KG1 (cell line): Measurements from ENCODE around the gene NLRP14.

Experiments used
- DNase-seq: peaks from one replicate; lab custom pipeline; 2025; lab: John Stamatoyannopoulos, UW

NLRP14 gene

DNA sequence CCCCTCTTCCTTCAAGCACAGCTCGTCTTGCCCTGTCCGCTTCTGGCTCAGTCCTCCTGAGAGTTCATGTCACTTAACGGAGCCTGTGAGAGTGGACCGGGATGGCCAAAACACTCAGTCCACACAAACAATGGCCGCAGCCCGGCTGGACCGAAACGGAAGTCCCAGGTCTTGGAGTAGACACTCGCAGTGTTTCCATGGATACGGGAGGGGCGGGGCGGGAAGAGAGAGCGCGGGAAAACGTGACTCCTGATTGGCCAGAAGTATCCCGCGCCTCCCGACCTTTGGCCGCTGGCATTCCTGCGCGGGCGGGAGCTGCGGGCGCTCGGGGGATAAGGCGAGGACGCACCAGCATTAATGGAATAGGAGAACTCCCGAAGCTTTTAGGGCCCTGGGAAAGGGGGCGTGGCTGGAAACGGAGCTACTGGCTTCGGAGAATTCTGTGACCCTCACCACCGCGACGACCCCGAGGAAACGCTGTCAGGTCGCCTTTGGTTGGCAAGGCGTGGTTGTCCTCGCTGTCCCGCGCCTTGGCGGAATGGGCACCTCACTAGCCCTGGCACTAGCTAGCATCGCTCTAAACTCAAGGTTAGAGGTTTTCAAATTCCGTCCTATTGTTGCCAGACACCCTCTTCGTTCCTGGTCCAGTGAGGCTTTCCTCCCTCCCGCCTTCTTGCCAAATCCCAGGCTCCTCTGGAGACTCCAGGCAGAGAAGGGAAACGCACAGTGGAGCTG is at the start of gene NLRP14, which contains the start of gene ZNF214:
Gene NLRP14, plus strand, starts transcription at position 297 of the 735 bp plus-strand sequence. CDS start 18,108 bp downstream, outside the sequence.
Gene ZNF214, minus strand, starts transcription at position 164 of the 735 bp plus-strand sequence. CDS start 17,511 bp downstream, outside the sequence.
- DNase-seq = no peak

GRCh38 chr11:6979365-6979764 is 40.9 kb upstream of the NLRP14 start:
- no peak for DNase-seq

DNA sequence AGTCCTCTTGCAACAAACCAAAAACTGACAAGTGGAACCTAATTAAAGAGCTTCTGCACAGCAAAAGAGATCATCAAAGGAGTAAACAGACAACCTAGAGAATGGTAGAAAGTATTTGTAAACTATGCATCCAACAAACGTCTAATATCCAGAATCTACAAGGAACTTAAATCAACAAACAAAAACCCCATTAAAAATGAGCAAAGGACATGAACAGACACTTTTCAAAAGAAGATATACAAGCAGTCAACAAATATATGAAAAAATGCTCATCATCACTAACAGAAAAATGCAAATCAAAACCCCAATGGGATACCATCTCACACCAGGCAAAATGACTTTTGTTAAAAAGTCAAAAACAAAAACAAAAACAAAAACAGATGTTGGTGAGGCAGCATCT is 33.8 kb upstream of the NLRP14 start:
- no peak for DNase-seq

DNA sequence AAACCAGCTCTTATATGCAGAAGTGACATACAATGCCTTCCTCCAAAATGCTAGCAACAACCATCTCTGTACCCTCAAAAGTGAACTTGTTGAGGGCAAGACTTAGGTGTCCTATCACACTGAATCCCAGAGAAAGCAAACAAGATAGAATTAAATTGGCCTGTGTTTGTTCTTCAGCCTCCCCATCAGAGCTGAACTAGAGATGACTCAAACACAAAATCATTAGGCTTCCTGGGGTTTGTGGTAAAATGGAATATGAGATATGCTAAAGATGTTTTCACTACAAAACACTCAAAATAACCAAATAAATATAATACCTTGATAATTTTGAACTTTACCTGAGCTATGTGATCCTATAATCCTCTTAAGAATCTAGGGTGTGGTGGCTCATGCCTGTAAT is 31.8 kb upstream of the NLRP14 start:
- DNase-seq = no peak

DNA sequence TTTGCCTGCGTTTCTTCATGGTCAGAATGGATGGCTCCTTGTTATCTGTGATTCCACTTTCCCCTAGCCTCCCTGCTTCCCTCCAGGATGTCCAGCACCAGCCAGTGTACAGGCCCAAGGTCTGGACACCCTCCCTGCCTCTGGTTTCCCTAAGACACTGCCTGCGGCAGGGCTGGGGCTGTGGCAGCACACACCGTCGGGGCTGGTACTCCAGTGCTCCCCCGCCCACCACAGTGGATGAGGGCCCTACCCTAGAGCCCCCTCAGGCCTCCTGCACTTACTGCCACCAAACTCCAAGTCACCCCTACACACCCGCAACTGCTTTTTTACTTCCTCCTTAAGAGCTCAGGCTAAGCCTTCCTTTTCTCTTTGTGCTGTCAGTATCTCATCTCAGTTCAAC is 29.1 kb upstream of the NLRP14 start:
- no peak for DNase-seq

DNA sequence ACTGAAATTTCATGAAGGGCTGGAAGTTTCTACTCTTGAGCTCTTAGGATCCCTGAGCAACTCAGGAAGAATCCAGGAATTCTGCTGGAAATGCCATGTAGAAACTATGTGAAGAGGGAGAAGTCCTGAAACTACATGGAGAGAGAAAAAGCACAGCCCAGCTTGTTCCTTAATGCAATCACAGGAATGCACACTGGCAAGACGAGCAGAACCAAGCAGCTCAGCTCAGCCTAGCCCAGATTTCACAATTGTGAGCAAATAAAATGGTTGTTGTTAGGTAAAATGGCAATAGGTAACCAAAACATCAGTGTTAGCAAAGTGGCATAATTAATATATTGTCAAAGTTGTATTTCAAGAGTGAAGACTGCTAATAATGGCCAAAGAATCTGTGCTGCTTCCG is 28.3 kb upstream of the NLRP14 start:
- DNase-seq = no peak

DNA sequence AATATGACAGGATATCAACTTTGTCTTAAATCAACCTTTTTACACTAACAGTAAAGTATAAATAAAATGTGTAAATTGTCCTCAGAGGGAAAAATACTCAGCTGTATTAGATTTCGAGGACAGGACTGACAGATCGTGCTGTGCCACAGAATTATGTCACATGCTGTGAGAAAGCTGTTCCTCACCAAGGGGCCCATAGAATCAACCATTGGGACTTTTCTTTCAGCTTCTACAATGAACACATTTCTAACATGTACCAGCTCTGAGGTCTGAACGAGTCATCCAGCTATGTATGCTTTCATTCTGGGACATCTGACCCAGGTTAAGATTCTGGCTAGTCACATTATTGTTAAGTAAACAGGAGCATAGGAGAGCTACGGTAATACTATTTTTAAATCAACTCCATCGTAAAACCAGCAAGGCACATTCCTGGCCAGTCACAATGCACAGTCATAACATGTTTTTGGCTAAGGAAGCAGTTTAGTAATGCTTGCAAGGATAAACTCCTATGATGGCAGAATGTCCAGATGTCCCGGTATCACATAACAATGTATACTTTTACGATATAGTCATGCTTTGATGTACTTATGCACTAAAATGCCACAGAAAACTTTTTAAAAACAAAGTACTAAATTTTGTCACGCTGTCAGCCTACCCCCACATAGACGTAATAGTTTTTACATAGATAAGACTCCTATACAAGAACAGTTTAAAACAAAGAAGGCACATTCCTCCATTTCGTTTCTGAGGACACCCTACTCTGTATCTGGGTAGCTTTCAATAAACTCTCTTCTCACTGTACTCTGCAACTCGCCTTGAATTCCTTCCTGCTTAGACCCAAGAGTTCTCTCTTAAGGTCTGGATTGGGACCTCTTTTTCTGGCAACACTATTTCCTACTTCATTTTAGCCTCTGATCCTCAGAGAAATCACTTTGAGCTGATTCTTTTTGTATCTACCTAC is 27.5 kb upstream of the NLRP14 start:
- no peak for DNase-seq

DNA sequence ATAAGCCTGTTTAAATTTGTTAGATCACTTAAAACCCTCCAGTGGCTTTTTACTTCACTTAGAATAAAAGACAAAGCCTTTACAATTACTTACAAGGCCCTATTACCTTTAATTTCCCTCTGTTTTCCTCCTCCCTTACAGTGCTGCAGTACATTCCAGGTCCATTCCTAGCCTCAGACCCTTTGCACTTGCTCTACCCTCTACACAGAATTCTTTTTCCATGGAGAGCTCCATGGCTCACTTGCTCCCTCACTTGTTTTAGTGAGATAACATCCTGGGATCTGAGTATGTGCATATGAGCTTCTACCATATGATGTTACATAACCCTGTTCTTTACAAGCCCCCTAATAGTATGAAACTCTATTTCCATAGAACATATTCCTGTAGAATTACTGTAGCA is 24.6 kb upstream of the NLRP14 start:
- DNase-seq = no peak

GRCh38 chr11:7004482-7004881 is 15.8 kb upstream of the NLRP14 start:
- DNase-seq = no peak

- DNase-seq = no peak
These were observed 6.2 kb upstream of the NLRP14 start for GRCh38 chr11:7014118-7014517.

- DNase-seq = no peak
These were observed 4.3 kb upstream of the NLRP14 start for GRCh38 chr11:7016011-7016410.

DNA sequence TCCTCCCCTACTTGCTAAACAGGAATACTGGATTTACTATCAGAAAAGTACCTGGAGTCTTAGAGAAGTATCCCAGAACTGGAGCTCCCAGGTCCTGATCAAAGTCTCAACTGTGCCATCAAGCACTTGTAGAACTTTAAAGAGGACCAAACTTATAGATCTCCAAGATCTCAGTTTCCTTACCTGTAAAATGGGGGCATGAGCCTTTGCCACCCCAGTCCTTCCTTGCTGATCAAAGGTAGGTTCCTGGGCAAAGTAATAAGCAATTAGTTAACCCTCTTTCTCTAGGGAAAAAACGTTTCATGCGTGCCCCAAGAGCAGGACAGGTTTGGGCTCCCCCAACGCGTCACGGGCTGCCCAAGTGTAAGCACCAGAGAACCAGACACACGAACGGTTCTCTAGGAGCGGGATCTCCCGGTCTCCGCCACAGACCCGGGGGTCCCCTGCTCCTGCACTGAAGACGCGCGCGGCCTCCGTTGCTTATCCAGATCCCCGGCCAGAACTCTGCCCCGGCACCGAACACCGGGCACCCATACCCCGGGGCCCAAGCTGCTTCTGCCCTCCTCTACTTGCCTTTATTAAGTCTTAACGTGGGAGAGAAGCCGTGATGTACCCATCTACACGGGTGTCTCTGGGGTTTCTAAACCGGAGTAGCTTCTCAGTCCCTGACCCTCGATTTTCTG is 638 bp upstream of the NLRP14 start:
- no peak for DNase-seq

DNA sequence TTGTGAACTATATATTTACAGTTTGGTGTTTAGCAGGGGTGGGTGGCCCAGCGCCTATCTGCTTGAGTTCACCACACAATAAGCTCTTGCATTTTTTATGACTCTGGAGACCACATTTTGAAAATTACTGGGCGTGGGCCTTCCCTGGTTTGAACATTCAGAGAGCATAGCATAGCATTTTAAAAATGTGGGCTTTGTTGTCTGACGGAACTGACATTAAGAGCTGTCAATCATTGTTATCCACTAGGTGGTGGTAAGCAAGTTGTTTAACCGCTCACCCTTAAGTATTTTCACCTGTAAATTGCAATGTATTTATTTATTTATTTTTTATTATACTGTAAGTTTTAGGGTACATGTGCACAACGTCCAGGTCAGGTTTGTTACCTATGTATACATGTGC is 1.0 kb downstream of the NLRP14 start:
- no peak for DNase-seq

DNA sequence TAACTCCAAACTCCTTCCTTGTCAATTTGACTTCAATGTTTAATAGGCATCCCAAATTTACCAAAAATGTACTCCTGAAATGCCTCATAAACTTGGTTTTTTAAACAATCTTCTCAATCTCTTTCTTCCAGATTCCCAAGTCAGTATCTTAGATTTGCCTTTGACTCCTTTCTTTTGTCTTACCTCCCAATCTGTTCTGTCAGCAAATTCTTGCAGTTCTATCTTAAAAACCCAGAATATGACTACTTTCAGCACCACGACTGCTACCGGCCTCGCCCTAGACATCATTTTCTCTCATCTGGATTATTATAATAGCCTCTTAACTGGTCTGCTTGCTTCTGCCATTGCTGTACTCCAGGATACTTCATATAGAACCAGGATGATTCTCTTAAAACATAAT is 7.9 kb downstream of the NLRP14 start:
- no peak for DNase-seq

GRCh38 chr11:7030836-7031235 is 10.6 kb downstream of the NLRP14 start:
- DNase-seq = no peak

- no peak for DNase-seq
These were observed 11.2 kb downstream of the NLRP14 start for GRCh38 chr11:7031471-7031871.

DNA sequence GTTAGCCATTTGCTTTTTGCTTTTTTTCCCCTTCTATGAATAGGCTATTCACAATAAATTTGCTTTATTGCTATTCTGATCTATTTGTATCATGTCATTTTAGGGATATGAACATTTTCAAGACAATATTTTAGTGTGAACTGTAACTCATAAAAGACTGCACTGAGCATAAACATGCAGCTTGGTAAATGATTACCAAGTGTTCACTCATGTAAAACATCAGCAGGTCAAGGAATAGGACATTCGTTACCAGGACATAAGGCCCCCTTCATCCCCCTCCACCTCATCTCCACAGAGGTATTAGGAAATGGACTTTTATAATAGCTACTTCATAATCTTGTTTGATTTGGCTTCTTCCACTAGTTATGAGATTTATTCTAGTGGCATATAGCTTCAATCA is 12.4 kb downstream of the NLRP14 start:
- no peak for DNase-seq

DNA sequence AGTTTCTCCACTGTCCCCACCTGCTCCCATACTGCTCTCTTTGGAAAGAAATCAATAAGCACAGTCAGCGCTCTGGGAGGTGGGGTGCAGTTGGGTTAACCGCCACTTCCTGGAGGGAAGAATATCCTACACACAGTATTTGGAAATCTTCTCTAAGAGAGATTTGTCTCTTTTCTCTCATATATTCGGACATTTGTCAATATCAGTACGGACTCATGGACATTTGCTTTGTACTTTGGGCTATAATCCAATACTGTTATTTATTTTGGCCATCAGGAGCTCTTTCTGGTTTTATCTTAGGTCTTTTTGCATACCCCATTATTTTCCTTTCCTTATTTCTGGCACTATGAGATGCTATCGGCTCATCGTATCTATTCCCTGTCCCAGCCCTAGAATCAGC is 13.7 kb downstream of the NLRP14 start:
- no peak for DNase-seq

DNA sequence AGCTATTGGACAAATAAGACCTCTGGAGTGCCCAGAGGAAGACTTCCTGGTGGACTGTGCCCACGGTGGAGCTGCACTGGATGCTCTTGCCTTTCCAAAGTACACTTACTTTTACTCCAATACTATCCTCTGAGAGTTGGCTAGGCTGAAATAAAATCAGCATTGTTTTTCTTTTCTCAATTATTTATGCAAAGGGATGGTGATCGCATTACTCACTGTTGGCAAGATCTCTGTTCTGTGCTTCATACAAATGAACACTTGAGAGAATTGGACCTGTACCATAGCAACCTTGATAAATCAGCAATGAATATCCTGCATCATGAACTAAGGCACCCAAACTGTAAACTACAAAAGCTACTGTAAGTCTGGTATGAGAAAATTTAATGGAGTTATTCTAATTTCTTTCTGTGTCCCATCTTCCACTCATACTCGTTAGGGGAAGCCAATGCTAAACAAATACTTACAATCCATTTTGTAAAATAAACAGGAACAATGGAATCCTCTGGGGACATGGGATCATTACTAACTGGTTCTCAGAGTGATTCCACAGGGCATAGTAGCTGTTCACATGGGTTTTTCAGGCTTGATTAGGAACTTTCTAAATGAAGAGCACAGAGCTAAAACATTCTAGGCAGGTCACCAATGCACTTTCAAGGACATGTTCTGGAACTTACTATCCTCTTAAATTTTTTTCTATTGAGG is 26.3 kb downstream of the NLRP14 start:
- DNase-seq = no peak

DNA sequence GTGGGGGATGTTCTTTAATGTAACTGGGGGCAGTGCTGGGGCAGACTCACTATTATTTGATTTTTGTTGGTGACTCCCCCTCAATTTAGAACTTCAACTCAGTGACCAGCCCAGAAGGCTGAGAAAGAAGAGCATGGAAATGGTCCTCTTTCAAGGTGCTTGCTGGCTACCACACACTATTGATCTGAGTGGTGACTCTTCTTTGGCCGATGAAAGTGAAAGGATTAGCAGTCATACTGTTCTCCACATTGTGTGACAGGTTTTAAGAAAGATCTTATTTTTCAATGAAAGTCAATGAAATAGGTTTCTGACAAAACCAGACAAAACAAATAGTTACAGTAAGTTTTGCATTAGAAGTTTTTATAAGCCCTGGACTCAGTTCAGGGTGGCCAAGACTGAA is 29.9 kb downstream of the NLRP14 start:
- no peak for DNase-seq

- DNase-seq = no peak
These were observed 36.7 kb downstream of the NLRP14 start for GRCh38 chr11:7056828-7057513.
